ENCODE data around the gene NAALAD2. TPM values are rescaled to one million over a fixed set of nuclear protein-coding genes. Genes with fewer than 3 reads are reported as not detected.
"Not testable (repeated sequence)": the region's sequence is repeated elsewhere in the genome, so short reads cannot be mapped to it uniquely, and the experiment has no call there.

NAALAD2 gene
- total RNA-seq, 1 donor from 2014 or later = 0.27 TPM

DNA sequence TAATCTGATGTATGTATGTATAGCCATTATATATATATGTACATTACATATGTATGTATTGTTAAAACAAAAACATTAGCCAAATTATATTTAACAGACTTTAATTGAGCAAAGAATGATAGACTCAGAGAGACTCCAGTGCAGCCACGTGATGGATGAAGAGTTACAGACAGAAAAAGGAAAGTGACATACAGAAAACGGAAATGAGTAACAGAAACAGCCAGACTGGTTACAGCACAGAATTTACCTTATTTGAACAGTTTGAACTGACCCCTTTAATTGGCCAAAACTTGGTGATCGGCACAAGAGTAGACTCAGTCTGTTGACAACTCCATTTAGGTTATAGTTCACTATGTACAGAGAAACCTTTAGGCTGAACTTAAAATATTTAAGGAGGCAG is 53.4 kb downstream of the NAALAD2 start:
- intact Hi-C loops (cut with DNase I) = no loop called here
- no peak for DNase-seq (ENCODE audit: low spot score)

DNA sequence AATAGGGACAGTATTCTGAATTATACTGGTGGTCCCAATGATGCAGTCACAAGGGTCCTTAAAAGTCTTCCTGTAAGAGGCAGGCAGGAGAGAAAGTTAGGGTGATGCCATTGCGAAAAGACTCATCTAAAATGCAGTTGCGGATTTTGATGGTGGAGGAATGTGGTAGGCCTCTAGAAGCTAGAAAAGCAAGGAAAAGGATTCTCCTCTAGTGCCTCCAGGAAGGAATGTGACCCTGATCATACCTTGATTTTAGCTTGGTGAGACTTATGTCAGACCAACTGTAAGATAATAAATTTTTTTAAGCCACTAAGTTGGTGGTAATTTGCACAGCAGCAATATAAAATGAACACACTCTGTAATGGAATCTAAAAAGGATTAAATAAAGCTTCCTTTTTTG is 54.5 kb downstream of the NAALAD2 start:
- no peak for DNase-seq (ENCODE audit: low spot score)
- intact Hi-C loops (cut with DNase I) = no loop called here

DNA sequence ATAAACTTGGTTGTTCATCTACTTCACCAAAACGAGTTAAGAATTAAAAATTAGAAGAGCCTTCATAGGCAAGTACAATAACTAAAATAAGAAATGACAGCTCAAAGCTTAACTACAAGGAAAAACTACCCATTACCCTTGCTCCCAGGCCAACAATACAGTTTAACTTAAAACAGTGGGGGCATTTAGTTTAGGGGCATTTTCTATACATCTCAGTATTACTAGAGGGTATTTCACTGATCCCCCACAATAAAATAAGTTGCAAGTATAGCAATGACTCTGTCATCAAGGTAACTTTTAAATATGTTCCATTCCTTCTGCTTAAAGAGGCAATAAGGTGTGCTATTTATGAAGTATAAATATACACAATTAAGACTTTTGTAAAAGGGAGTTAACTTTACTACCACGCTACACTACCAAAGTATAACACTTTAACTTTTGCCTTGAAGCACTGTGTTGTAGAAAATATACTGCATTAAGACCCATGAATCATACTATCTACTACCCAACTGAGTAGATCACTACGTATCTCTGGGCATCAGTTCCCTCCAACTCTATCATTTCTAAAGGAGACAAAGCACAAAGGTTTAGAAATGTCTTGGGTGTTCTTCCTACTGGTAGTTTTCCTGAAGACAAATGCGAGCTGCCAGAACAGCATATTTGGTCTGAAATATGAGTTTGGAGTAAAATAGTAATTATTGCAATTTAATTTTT is 58.6 kb downstream of the NAALAD2 start:
- no peak for DNase-seq (ENCODE audit: low spot score)
- intact Hi-C loops (cut with DNase I) = no loop called here

DNA sequence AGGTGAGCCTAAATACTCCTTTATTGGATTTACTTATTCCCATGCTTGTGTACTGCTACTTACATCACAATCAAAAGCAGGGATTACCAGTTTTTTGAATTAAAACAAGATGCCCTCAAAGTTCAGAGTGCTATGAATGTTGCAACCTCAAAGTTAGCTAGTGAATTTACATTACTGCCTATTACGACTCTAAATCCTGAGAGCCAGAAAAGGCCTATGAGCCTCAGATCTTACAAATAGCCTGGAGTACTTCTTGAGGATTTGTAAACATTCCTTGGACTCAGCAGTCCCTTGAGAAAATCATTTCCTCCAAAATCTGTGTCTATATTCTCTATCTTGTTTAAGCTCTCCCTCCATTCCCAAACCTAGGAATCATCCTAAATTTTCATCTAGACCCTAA is 62.9 kb downstream of the NAALAD2 start:
- no peak for DNase-seq (ENCODE audit: low spot score)
- intact Hi-C loops (cut with DNase I) = no loop called here

DNA sequence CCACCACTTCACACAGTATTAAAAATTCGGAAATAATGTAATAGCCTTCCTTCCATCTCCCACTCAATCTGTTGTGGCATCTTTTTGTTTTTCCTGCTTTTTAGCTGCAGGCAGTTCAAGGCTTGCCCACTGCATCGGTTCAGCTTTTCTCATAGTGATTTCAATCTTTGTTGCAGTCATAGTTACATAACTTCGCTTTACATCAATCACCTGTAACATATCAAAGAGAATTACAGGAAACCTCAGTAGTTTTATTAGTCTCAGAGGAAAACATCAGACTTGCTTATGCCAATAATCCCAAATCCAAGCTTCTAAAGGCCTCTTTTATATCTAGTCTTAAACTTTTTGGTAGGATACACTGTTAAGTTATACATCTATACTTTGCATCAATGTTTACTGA is 67.9 kb downstream of the NAALAD2 start:
- DNase-seq (ENCODE audit: low spot score) = no peak
- intact Hi-C loops (cut with DNase I) = loop anchor here (10.0 kb wide), 1 partner anchor 232 kb away; no protein-coding TSS in a partner anchor

DNA sequence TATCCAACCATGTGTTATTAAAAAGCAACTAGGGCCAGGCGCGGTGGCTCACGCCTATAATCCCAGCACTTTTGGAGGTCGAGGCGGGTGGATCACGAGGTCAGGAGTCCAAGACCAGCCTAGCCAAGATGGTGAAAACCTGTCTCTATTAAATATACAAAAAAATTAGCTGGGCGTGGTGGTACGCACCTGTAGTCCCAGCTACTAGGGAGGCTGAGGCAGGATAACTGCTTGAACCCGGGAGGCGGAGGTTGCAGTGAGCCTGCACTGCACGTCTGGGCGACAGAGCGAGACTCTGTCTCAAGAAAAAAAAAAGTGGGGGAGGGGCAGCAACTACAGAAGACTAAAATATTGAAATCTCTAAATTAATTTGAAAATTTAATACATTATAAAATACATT is 69.9 kb downstream of the NAALAD2 start:
- intact Hi-C loops (cut with DNase I) = loop anchor here (10.0 kb wide), 1 partner anchor 230 kb away; no protein-coding TSS in a partner anchor
- DNase-seq (ENCODE audit: low spot score) = no peak

DNA sequence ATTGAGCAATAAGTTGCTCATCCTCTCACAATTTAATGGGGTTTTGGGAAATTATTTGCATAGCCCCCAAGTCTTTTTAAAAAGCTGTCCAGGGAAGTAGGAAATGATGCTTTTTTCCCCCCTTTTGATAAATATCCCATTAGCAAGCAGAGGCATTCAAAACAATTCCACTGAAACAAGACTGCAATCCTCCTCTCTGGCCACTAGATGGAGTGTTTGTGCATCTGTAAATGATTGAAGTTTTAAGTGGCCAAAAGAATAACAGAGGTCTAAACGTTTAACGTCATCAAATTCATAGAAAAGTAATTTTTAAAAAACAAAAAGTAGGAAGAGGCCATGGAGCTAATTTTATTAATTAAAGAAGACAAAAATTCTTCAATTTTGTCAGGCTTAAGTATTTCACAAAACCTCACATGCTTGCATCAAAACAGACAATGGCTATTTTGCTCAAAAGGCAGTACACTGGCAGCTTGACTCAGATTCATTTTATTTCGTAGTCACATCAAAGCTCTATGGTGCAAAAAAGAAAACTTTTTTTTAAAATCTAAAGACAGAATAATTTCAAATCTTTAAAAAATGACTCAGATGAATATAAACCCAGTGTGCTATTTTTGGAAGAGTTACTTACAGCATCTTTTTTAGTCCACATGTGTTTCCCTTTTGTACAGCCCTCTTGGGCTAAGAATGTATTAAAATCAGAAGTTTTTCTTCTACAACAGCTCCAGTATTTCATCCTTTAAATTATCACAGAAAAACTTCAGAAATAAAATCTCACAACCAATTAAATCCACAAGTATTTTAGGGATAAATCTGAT is 70.6 kb downstream of the NAALAD2 start:
- DNase-seq (ENCODE audit: low spot score) = no peak
- intact Hi-C loops (cut with DNase I) = loop anchor here (10.0 kb wide), 1 partner anchor 230 kb away; no protein-coding TSS in a partner anchor

DNA sequence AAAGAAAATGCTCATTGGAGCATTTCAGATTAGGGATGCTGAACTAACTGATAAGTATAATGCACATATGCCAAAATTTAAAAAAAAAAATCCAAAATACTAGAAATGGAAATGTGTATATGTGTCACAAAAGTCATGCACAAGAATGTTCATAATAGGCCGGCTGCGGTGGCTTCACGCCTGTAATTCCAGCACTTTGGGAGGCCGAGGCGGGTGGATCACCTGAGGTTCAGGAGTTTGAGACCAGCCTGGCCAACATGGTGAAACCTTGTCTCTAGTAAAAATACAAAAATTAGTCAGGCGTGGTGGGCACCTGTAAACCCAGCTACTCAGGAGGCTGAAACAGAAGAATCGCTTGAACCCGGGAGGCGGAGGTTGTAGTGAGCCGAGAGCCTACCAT is 73.5 kb downstream of the NAALAD2 start:
- not testable (repeated sequence) for DNase-seq (ENCODE audit: low spot score)
- intact Hi-C loops (cut with DNase I) = loop anchor here (10.0 kb wide), 1 partner anchor 227 kb away; no protein-coding TSS in a partner anchor

DNA sequence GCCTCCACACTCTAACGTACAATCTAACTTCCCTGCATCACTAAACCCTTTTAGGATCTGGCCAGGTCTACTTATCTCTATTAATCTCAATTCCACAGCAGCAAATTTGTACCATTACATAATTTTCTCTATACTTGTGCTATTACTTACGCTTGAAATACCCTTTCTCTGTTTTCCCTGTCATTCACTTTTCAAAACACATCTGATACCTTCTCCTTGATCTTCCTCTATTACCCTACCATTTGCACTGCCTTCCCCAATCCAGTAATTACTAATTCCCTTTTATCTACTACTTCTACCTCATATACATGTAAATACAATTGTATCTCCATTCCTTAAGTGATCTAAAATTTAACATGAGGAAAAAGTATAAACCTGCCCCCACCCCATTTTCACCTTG is 74.4 kb downstream of the NAALAD2 start:
- intact Hi-C loops (cut with DNase I) = loop anchor here (10.0 kb wide), 1 partner anchor 226 kb away; no protein-coding TSS in a partner anchor
- DNase-seq (ENCODE audit: low spot score) = no peak

GRCh38 chr11:90213322-90213721 is 78.9 kb downstream of the NAALAD2 start:
- no peak for DNase-seq (ENCODE audit: low spot score)
- intact Hi-C loops (cut with DNase I) = no loop called here

- intact Hi-C loops (cut with DNase I) = no loop called here
Measured at GRCh38 chr11:90216611-90217010, 82.1 kb downstream of the NAALAD2 start.

DNA sequence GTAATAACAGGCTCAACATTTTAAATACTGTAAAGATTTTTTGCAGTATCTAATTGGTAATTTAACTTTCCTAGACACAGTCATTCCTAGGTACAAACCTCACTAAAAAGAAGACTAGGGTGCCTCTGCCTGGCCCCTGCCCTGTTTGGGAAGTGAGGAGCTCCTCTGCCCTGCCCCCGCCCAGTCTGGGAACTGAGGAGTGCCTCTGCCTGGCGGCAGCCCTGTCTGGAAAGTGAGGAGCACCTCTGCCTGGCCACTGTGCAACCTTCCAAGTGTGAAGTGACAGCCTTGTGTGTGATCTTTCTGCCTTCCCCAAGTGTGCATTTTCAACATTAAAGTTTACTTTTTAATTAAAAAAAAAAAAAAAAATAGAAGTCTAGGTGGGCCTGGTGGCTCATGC is 84.1 kb downstream of the NAALAD2 start:
- no peak for DNase-seq (ENCODE audit: low spot score)
- intact Hi-C loops (cut with DNase I) = no loop called here

More at GRCh38 chr11:90216611-90217010, 82.1 kb downstream of the NAALAD2 start:
- DNase-seq (ENCODE audit: low spot score) = no peak

- intact Hi-C loops (cut with DNase I) = no loop called here
- no peak for DNase-seq (ENCODE audit: low spot score)
Measured at GRCh38 chr11:90219438-90219837, 85.0 kb downstream of the NAALAD2 start.

DNA sequence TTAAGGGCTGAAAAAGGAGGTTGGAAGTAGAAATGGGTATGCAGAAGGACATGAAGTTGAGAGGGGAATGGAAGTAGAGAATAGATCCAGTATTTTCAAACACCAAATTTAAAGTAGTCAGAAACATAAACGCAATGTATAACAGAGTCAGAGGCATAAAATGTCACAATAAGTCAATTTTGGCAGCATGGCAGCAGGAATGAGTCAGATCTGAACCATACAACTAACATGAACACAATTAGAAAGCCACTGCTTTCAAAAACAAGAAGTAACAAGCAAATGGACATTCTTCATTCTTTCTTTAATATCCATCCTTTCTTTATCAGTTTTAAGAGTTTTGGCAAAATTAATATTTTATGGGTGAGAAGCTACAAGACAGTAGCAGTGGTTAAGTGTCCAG is 85.9 kb downstream of the NAALAD2 start:
- DNase-seq (ENCODE audit: low spot score) = no peak
- intact Hi-C loops (cut with DNase I) = no loop called here

GRCh38 chr11:90221803-90222458 is 87.5 kb downstream of the NAALAD2 start:
- DNase-seq (ENCODE audit: low spot score) = no peak
- intact Hi-C loops (cut with DNase I) = no loop called here

DNA sequence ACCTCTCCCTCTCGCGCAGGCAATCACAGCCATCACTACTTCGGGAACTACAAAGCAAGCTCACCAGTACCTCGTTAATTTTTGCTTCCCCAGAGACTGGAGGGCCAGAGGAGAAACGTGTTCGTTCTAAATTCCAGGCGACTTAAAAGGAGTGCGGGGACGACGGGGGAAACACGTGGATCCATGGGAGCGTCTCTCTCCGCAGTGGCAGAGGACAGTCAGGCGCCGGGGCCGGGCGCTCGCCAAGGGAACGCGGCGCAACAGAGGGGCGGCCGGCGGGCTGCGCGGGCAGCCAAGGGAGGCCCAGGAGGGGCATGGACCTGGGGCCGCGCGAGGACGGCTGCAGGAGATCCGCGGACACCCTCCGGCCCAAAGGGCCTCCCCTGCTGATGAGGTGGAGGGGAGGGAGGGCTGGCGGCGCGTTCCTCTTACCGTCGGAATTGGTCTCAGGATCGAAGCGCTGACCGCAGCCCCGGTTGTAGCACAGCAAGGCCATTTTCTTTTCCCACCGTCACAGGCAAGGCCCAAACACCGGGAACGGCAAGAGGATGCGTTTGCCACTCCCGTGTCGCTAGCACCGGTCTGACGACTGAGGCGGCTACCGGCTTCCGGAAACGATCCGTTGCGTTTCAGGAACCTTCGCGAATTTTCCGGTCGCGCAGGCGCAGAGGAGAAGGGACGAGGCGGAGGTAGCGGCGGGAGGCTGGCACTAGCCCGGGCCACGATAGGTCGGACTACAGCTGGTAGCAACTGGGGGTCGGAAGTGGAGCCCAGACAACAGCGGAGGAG is 88.2 kb downstream of the NAALAD2 start, which contains the start of gene CHORDC1:
Gene CHORDC1, minus strand, starts transcription at position 591 of the 789 bp plus-strand sequence. Its CDS starts 95 bp downstream, at position 496.
- DNase-seq (ENCODE audit: low spot score) = peak; percentile 97

DNA sequence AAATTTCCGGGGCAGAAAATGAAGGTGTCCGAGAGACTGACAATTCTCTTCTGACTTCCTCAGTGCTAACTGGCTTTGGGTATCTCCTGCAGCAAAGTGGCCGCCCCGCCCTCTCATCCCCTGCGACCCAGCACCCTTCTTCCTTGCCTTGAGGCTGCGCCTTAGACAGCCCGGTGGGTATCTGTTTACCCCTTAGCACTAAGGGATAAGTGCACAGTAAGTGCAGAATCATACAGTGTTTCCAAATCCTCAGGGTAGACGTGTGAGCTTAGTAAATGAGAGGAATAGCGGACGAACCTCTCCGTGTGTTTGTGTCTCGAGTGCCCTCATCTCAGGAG is 88.8 kb downstream of the NAALAD2 start:
- DNase-seq (ENCODE audit: low spot score) = no peak
- intact Hi-C loops (cut with DNase I) = no loop called here

More for the DNA sequence above, 88.2 kb downstream of the NAALAD2 start, which contains the start of gene CHORDC1:
- intact Hi-C loops (cut with DNase I) = no loop called here

- no peak for DNase-seq (ENCODE audit: low spot score)
- intact Hi-C loops (cut with DNase I) = no loop called here
Measured at GRCh38 chr11:90228056-90228455, 93.6 kb downstream of the NAALAD2 start.

- intact Hi-C loops (cut with DNase I) = no loop called here
Measured at GRCh38 chr11:90229791-90230190, 95.3 kb downstream of the NAALAD2 start.

More at GRCh38 chr11:90229791-90230190, 95.3 kb downstream of the NAALAD2 start:
- DNase-seq (ENCODE audit: low spot score) = no peak

All from cardiac septum (tissue), 1 donor.